ENCODE measurements around the gene S100A6.

S100A6 gene

GRCh38 chr1:153531638-153532037 lies 4.2 kb downstream of the S100A6 start:
- H3K36me3 ChIP-seq (ENCODE audit: control insufficient read depth, low read length) = no peaks in the 10 kb centered on the region
- peaks cover 6% of the 10 kb centered on the region; the same call in 1 of the 2 replicates for H3K4me1 ChIP-seq (ENCODE audit: control insufficient read depth, low read length)
- TF ChIP-seq, protein P1, sequence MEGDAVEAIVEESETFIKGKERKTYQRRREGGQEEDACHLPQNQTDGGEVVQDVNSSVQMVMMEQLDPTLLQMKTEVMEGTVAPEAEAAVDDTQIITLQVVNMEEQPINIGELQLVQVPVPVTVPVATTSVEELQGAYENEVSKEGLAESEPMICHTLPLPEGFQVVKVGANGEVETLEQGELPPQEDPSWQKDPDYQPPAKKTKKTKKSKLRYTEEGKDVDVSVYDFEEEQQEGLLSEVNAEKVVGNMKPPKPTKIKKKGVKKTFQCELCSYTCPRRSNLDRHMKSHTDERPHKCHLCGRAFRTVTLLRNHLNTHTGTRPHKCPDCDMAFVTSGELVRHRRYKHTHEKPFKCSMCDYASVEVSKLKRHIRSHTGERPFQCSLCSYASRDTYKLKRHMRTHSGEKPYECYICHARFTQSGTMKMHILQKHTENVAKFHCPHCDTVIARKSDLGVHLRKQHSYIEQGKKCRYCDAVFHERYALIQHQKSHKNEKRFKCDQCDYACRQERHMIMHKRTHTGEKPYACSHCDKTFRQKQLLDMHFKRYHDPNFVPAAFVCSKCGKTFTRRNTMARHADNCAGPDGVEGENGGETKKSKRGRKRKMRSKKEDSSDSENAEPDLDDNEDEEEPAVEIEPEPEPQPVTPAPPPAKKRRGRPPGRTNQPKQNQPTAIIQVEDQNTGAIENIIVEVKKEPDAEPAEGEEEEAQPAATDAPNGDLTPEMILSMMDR (IDR thresholded peaks at IDR 0.05; ENCODE audit: low read depth, low read length, poor library complexity, severe bottlenecking) = no peak
- no peak for TF ChIP-seq EZH2phosphoT487 (IDR thresholded peaks at IDR 0.05; ENCODE audit: borderline replicate concordance, low read length)
- H4K20me1 ChIP-seq (ENCODE audit: control insufficient read depth, insufficient read depth, low read depth, low read length) = no peaks in the 10 kb centered on the region
- H3K27ac ChIP-seq (ENCODE audit: low read depth, low read length) = no peak overlapping the region
- no peaks in the 10 kb centered on the region for H3K9me2 ChIP-seq (replicated peaks; ENCODE audit: control insufficient read depth, low read length)
- H3K79me2 ChIP-seq (ENCODE audit: control insufficient read depth, low read length) = no peaks in the 10 kb centered on the region
- no peaks in the 10 kb centered on the region for H3K9me3 ChIP-seq (ENCODE audit: control insufficient read depth, insufficient read depth, low read length)
- peaks cover 48% of the 10 kb centered on the region for H3K27me3 ChIP-seq (ENCODE audit: control insufficient read depth, low read length)
- no peak overlapping the region for H3K4me3 ChIP-seq (ENCODE audit: low read length)
- H3K4me2 ChIP-seq (ENCODE audit: low read length) = no peak overlapping the region
- H3F3A ChIP-seq (ENCODE audit: control insufficient read depth, insufficient read depth) = no peaks in the 10 kb centered on the region

DNA sequence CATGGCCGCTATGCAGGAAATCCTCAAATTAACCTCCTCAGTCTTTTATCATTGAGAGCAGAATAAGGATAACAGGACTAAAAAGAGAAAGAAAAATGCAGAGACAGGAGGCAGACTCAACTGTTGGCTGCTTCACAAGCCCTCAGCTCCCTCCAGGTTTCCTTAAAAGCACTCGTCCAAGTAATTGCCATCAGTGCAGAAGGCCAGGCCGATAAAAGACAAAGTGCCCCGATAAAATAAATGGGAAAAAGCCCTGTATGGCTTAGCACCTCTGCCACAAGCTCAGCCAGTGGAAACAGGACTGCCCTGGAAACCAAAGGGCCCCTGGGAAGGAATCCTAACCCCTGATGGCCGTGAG lies 8.1 kb downstream of the S100A6 start:
- H3K4me3 ChIP-seq (ENCODE audit: low read length) = no peak overlapping the region
- TF ChIP-seq, protein P1 (IDR thresholded peaks at IDR 0.05; ENCODE audit: low read depth, low read length, poor library complexity, severe bottlenecking) = no peak
- TF ChIP-seq EZH2phosphoT487 (IDR thresholded peaks at IDR 0.05; ENCODE audit: borderline replicate concordance, low read length) = no peak
- H3K9me3 ChIP-seq (ENCODE audit: control insufficient read depth, insufficient read depth, low read length) = no peaks in the 10 kb centered on the region
- H3F3A ChIP-seq (ENCODE audit: control insufficient read depth, insufficient read depth) = no peaks in the 10 kb centered on the region
- H3K27ac ChIP-seq (ENCODE audit: low read depth, low read length) = no peak overlapping the region
- H3K36me3 ChIP-seq (ENCODE audit: control insufficient read depth, low read length) = no peaks in the 10 kb centered on the region
- H3K4me2 ChIP-seq (ENCODE audit: low read length) = no peak overlapping the region
- H3K4me1 ChIP-seq (ENCODE audit: control insufficient read depth, low read length) = no peaks in the 10 kb centered on the region
- peaks cover 38% of the 10 kb centered on the region for H3K27me3 ChIP-seq (ENCODE audit: control insufficient read depth, low read length)
- no peaks in the 10 kb centered on the region for H3K9me2 ChIP-seq (replicated peaks; ENCODE audit: control insufficient read depth, low read length)
- H4K20me1 ChIP-seq (ENCODE audit: control insufficient read depth, insufficient read depth, low read depth, low read length) = no peaks in the 10 kb centered on the region
- no peaks in the 10 kb centered on the region for H3K79me2 ChIP-seq (ENCODE audit: control insufficient read depth, low read length)

- Histone ChIP-seq H3K27ac (ENCODE audit: low read depth, low read length) (no peak overlapping the region), H3K9me3 (ENCODE audit: control insufficient read depth, insufficient read depth, low read length) (no peaks in the 10 kb centered on the region), H3K9me2 (replicated peaks; ENCODE audit: control insufficient read depth, low read length) (no peaks in the 10 kb centered on the region), H3K4me2 (ENCODE audit: low read length) (no peak overlapping the region), H3K27me3 (ENCODE audit: control insufficient read depth, low read length) (peaks cover 35% of the 10 kb centered on the region), H3K4me1 (ENCODE audit: control insufficient read depth, low read length) (no peaks in the 10 kb centered on the region), H3F3A (ENCODE audit: control insufficient read depth, insufficient read depth) (no peaks in the 10 kb centered on the region), H3K79me2 (ENCODE audit: control insufficient read depth, low read length) (no peaks in the 10 kb centered on the region), H3K4me3 (ENCODE audit: low read length) (no peak overlapping the region), H3K36me3 (ENCODE audit: control insufficient read depth, low read length) (no peaks in the 10 kb centered on the region), H4K20me1 (ENCODE audit: control insufficient read depth, insufficient read depth, low read depth, low read length) (no peaks in the 10 kb centered on the region)
- TF ChIP-seq EZH2phosphoT487 (IDR thresholded peaks at IDR 0.05; ENCODE audit: borderline replicate concordance, low read length) = no peak
- TF ChIP-seq, protein P1 (IDR thresholded peaks at IDR 0.05; ENCODE audit: low read depth, low read length, poor library complexity, severe bottlenecking) = no peak
Observed at GRCh38 chr1:153527023-153527682, 8.6 kb downstream of the S100A6 start.

Data from DOHH2 (cell line).